ENCODE measurements around the gene DST.

Gene DST

GRCh38 chr6:56581296-56581925 lies 61.3 kb downstream of the DST start:
- Histone ChIP-seq H3K4me1 (ENCODE audit: insufficient read depth, low read length, poor library complexity, severe bottlenecking) (peaks cover 8% of the 10 kb centered on the region), H3K79me2 (ENCODE audit: insufficient read depth, low read length) (no peaks in the 10 kb centered on the region), H3K4me3 (ENCODE audit: low read length, poor library complexity, severe bottlenecking) (no peak overlapping the region), H2AFZ (ENCODE audit: low read length) (no peak overlapping the region), H3F3A (ENCODE audit: low read depth) (no peaks in the 10 kb centered on the region), H3K9ac (ENCODE audit: low read depth, low read length, poor library complexity, severe bottlenecking) (no peak overlapping the region), H3K36me3 (ENCODE audit: insufficient read depth, low read length) (no peaks in the 10 kb centered on the region), H3K9me2 (replicated peaks; ENCODE audit: low read depth, low read length) (no peaks in the 10 kb centered on the region), H4K20me1 (ENCODE audit: insufficient read depth, low read length, poor library complexity, severe bottlenecking) (no peaks in the 10 kb centered on the region), H3K4me2 (ENCODE audit: low read depth, low read length, poor library complexity, severe bottlenecking) (no peak overlapping the region), H3K9me3 (ENCODE audit: insufficient read depth, low read depth, low read length) (no peaks in the 10 kb centered on the region), H3K27me3 (ENCODE audit: insufficient read depth, low read length, poor library complexity, severe bottlenecking) (no peaks in the 10 kb centered on the region)
- TF ChIP-seq, protein P1, sequence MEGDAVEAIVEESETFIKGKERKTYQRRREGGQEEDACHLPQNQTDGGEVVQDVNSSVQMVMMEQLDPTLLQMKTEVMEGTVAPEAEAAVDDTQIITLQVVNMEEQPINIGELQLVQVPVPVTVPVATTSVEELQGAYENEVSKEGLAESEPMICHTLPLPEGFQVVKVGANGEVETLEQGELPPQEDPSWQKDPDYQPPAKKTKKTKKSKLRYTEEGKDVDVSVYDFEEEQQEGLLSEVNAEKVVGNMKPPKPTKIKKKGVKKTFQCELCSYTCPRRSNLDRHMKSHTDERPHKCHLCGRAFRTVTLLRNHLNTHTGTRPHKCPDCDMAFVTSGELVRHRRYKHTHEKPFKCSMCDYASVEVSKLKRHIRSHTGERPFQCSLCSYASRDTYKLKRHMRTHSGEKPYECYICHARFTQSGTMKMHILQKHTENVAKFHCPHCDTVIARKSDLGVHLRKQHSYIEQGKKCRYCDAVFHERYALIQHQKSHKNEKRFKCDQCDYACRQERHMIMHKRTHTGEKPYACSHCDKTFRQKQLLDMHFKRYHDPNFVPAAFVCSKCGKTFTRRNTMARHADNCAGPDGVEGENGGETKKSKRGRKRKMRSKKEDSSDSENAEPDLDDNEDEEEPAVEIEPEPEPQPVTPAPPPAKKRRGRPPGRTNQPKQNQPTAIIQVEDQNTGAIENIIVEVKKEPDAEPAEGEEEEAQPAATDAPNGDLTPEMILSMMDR (conservative IDR thresholded peaks at IDR 0.05; ENCODE audit: low read length): no peak
- no peak for TF ChIP-seq EZH2phosphoT487 (IDR thresholded peaks at IDR 0.05; ENCODE audit: borderline replicate concordance)

GRCh38 chr6:56580271-56580670 lies 62.4 kb downstream of the DST start:
- Histone ChIP-seq H3K79me2 (ENCODE audit: insufficient read depth, low read length) (no peaks in the 10 kb centered on the region), H3K36me3 (ENCODE audit: insufficient read depth, low read length) (no peaks in the 10 kb centered on the region), H3F3A (ENCODE audit: low read depth) (no peaks in the 10 kb centered on the region)

GRCh38 chr6:56579155-56579851 lies 63.4 kb downstream of the DST start:
- no peaks in the 10 kb centered on the region for H3F3A ChIP-seq (ENCODE audit: low read depth)
- H3K79me2 ChIP-seq (ENCODE audit: insufficient read depth, low read length): no peaks in the 10 kb centered on the region
- no peak overlapping the region for H2AFZ ChIP-seq (ENCODE audit: low read length)

More at GRCh38 chr6:56580271-56580670, 62.4 kb downstream of the DST start:
- H3K9me3 ChIP-seq (ENCODE audit: insufficient read depth, low read depth, low read length): no peaks in the 10 kb centered on the region
- no peaks in the 10 kb centered on the region for H3K9me2 ChIP-seq (replicated peaks; ENCODE audit: low read depth, low read length)
- no peak overlapping the region for H3K9ac ChIP-seq (ENCODE audit: low read depth, low read length, poor library complexity, severe bottlenecking)
- TF ChIP-seq, protein P1 (conservative IDR thresholded peaks at IDR 0.05; ENCODE audit: low read length): no peak
- no peak for TF ChIP-seq EZH2phosphoT487 (IDR thresholded peaks at IDR 0.05; ENCODE audit: borderline replicate concordance)
- H4K20me1 ChIP-seq (ENCODE audit: insufficient read depth, low read length, poor library complexity, severe bottlenecking): no peaks in the 10 kb centered on the region
- H3K4me3 ChIP-seq (ENCODE audit: low read length, poor library complexity, severe bottlenecking): no peak overlapping the region
- no peak overlapping the region for H3K4me2 ChIP-seq (ENCODE audit: low read depth, low read length, poor library complexity, severe bottlenecking)
- peaks cover 8% of the 10 kb centered on the region for H3K4me1 ChIP-seq (ENCODE audit: insufficient read depth, low read length, poor library complexity, severe bottlenecking)
- H2AFZ ChIP-seq (ENCODE audit: low read length): no peak overlapping the region
- H3K27me3 ChIP-seq (ENCODE audit: insufficient read depth, low read length, poor library complexity, severe bottlenecking): no peaks in the 10 kb centered on the region

More at GRCh38 chr6:56579155-56579851, 63.4 kb downstream of the DST start:
- peaks cover 8% of the 10 kb centered on the region for H3K4me1 ChIP-seq (ENCODE audit: insufficient read depth, low read length, poor library complexity, severe bottlenecking)
- no peaks in the 10 kb centered on the region for H3K36me3 ChIP-seq (ENCODE audit: insufficient read depth, low read length)
- H4K20me1 ChIP-seq (ENCODE audit: insufficient read depth, low read length, poor library complexity, severe bottlenecking): no peaks in the 10 kb centered on the region
- H3K4me3 ChIP-seq (ENCODE audit: low read length, poor library complexity, severe bottlenecking): no peak overlapping the region
- no peaks in the 10 kb centered on the region for H3K9me3 ChIP-seq (ENCODE audit: insufficient read depth, low read depth, low read length)
- no peak overlapping the region for H3K4me2 ChIP-seq (ENCODE audit: low read depth, low read length, poor library complexity, severe bottlenecking)
- no peak for TF ChIP-seq EZH2phosphoT487 (IDR thresholded peaks at IDR 0.05; ENCODE audit: borderline replicate concordance)
- TF ChIP-seq, protein P1 (conservative IDR thresholded peaks at IDR 0.05; ENCODE audit: low read length): no peak
- H3K9me2 ChIP-seq (replicated peaks; ENCODE audit: low read depth, low read length): no peaks in the 10 kb centered on the region
- H3K9ac ChIP-seq (ENCODE audit: low read depth, low read length, poor library complexity, severe bottlenecking): no peak overlapping the region
- no peaks in the 10 kb centered on the region for H3K27me3 ChIP-seq (ENCODE audit: insufficient read depth, low read length, poor library complexity, severe bottlenecking)

All from Loucy (cell line).